ENCODE data around the gene TNFRSF14.

The TNFRSF14 gene

DNA sequence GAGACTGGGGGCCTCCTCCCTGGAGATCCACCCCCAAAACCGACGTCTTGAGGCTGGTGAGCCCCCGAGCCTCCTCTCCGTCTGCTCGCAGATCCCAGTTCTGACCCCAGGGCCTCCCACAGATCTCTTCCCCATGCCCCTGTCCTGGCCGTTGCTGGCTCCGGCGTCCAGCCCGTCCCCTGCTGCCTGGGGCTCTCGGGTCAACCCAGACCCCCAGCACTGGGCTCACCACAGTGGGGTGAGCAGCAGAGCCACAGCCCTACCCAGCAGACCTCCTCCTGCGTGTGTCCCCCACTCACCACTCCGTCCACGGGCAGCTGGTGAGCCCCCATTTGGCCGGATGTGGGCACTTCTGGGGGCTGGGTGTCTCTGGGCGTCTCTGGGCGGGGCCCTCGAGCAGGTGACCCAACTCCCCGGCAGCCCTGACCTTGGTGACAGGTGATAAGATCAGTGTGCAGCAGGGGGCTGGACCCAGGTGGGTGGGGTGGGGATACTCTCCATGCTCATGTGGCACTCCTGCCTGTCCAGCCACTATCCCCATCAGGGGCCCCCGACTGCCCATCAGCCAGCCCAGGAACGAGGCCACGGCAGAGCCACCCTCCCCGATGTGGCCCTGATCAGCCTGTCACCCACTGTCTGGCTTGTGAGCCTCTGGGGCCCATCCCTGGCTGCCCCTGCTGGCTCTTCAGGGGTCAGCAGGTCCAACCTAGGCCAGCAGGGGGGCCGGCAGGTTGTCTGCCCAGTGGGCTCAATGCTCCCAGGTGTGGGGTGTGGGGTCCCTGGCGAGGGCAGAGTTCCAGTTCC is 709 bp downstream of the TNFRSF14 start:
- Histone ChIP-seq H3K27me3 (replicated peaks; ENCODE audit: control insufficient read depth, insufficient read depth, low read length) (no peaks in the 10 kb centered on the region), H3K36me3 (ENCODE audit: control insufficient read depth, insufficient read depth, low read length) (peaks cover 27% of the 10 kb centered on the region), H3K4me3 (replicated peaks; ENCODE audit: low read depth, low read length) (peak overlapping the region; percentile 91)
- TF ChIP-seq, protein P1, sequence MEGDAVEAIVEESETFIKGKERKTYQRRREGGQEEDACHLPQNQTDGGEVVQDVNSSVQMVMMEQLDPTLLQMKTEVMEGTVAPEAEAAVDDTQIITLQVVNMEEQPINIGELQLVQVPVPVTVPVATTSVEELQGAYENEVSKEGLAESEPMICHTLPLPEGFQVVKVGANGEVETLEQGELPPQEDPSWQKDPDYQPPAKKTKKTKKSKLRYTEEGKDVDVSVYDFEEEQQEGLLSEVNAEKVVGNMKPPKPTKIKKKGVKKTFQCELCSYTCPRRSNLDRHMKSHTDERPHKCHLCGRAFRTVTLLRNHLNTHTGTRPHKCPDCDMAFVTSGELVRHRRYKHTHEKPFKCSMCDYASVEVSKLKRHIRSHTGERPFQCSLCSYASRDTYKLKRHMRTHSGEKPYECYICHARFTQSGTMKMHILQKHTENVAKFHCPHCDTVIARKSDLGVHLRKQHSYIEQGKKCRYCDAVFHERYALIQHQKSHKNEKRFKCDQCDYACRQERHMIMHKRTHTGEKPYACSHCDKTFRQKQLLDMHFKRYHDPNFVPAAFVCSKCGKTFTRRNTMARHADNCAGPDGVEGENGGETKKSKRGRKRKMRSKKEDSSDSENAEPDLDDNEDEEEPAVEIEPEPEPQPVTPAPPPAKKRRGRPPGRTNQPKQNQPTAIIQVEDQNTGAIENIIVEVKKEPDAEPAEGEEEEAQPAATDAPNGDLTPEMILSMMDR (IDR thresholded peaks at IDR 0.05; ENCODE audit: insufficient read depth, low read length, poor library complexity, severe bottlenecking): peak; percentile 10
- peak; percentile 71 for DNase-seq (ENCODE audit: extremely low read depth, insufficient read length)

DNA sequence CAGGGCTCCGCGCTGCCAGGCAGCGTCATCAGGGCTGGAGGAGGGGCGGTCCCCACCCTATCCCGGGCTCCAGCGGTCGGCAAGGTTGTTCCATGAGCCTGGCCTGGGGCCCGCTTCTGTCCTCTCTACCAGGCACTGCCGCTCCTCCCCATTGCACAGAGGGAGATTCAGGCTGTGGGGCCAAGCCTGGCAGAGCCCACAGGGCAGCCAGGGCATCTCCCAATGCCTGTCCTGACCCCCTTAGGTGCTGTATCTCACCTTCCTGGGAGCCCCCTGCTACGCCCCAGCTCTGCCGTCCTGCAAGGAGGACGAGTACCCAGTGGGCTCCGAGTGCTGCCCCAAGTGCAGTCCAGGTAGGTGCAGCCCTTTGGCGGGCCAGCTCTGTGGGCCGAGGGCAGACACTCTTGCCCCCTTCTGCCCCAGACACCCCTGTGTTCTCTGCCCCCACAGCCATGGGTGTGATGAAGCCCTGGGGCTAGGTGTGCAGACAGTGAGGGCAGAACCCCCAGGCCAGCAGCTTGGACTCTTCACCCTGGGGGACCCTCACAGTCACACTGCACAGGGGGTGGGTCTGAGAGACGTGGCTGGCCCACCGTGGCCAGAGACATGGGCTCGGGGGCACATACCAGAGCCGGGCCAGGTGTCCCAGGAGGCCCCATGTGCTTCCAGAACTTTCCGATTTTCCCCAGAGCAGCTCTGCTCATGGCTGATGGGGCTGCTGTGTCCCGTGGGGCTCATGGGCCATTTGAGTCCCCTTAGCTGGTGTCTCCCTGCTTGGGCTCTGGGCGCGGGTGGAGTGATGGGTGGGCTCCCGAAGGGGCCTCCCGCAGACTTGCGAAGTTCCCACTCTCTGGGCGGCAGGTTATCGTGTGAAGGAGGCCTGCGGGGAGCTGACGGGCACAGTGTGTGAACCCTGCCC is 1.6 kb downstream of the TNFRSF14 start:
- Histone ChIP-seq H3K36me3 (ENCODE audit: control insufficient read depth, insufficient read depth, low read length) (peaks cover 31% of the 10 kb centered on the region), H3K4me3 (replicated peaks; ENCODE audit: low read depth, low read length) (peak overlapping the region; percentile 91), H3K27me3 (replicated peaks; ENCODE audit: control insufficient read depth, insufficient read depth, low read length) (no peaks in the 10 kb centered on the region)
- TF ChIP-seq, protein P1 (IDR thresholded peaks at IDR 0.05; ENCODE audit: insufficient read depth, low read length, poor library complexity, severe bottlenecking): no peak
- DNase-seq (ENCODE audit: extremely low read depth, insufficient read length): no peak

DNA sequence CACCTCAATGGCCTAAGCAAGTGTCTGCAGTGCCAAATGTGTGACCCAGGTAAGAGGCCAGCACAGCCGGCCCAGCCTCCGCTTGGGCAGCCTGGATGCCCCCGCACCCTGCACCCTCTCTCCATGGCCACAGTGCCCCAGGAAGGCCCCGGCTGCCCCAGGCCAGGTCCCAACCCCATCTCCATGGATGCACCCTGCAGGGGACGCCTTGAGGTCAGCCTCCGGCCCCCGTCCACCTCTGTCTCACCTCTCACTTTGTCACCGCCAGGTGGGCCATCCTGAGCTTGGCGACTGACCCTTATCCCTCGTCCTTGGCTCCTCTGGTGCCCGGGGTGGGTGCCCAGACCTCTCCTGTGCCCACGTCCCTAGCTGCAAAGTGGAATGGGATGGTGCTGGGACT is 2.2 kb downstream of the TNFRSF14 start:
- no peak for DNase-seq (ENCODE audit: extremely low read depth, insufficient read length)
- H3K36me3 ChIP-seq (ENCODE audit: control insufficient read depth, insufficient read depth, low read length): peaks cover 38% of the 10 kb centered on the region
- TF ChIP-seq, protein P1 (IDR thresholded peaks at IDR 0.05; ENCODE audit: insufficient read depth, low read length, poor library complexity, severe bottlenecking): no peak
- H3K4me3 ChIP-seq (replicated peaks; ENCODE audit: low read depth, low read length): peak overlapping the region; percentile 91; the same call in 1 of the 2 replicates
- no peaks in the 10 kb centered on the region for H3K27me3 ChIP-seq (replicated peaks; ENCODE audit: control insufficient read depth, insufficient read depth, low read length)

DNA sequence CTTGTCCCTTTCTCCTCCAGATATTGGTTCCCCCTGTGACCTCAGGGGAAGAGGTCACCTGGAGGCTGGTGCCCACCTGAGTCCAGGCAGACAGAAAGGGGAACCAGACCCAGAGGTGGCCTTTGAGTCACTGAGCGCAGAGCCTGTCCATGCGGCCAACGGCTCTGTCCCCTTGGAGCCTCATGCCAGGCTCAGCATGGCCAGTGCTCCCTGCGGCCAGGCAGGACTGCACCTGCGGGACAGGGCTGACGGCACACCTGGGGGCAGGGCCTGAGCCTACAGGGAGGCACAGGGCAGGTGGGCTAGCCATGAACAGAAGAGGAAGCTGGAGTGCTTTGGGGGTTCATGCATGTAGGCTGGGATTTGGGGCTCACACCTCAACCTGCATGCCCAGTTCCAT is 2.7 kb downstream of the TNFRSF14 start:
- Histone ChIP-seq H3K36me3 (ENCODE audit: control insufficient read depth, insufficient read depth, low read length) (peaks cover 38% of the 10 kb centered on the region), H3K27me3 (replicated peaks; ENCODE audit: control insufficient read depth, insufficient read depth, low read length) (no peaks in the 10 kb centered on the region), H3K4me3 (replicated peaks; ENCODE audit: low read depth, low read length) (no peak overlapping the region; the same call in 1 of the 2 replicates)
- TF ChIP-seq, protein P1 (IDR thresholded peaks at IDR 0.05; ENCODE audit: insufficient read depth, low read length, poor library complexity, severe bottlenecking): no peak
- no peak for DNase-seq (ENCODE audit: extremely low read depth, insufficient read length)

DNA sequence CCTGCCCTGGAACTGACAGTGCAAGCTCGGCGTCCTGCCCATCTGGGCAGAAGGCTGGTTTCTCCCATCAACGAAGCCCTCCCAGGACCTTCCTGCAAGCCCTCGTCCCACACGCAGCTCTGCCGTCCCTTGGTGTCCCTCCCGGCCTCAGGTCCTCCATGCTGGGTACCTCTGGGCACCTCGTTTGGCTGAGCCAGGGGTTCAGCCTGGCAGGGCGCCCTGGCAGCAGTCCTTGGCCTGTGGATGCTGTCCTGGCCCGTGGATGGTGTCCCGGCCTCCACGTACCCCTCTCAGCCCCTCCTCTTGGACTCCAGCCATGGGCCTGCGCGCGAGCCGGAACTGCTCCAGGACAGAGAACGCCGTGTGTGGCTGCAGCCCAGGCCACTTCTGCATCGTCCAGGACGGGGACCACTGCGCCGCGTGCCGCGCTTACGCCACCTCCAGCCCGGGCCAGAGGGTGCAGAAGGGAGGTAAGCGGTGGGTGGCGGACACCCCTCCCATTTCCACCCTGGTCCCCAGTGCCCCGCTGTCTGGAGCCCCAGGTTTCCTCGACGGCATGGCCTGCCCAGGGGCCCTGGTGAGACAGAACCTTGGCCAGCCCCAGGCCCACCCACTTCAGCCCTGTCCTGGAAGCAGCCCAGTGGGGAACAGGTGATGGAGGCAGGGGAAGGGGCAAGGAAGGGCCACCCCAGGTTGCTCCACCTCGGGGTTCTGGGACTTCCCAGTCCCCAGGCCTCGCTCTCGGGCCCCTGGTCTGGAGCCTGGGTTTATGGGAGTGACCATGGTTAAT is 3.5 kb downstream of the TNFRSF14 start:
- peaks cover 38% of the 10 kb centered on the region for H3K36me3 ChIP-seq (ENCODE audit: control insufficient read depth, insufficient read depth, low read length)
- TF ChIP-seq, protein P1 (IDR thresholded peaks at IDR 0.05; ENCODE audit: insufficient read depth, low read length, poor library complexity, severe bottlenecking): no peak
- DNase-seq (ENCODE audit: extremely low read depth, insufficient read length): no peak
- no peaks in the 10 kb centered on the region for H3K27me3 ChIP-seq (replicated peaks; ENCODE audit: control insufficient read depth, insufficient read depth, low read length)
- H3K4me3 ChIP-seq (replicated peaks; ENCODE audit: low read depth, low read length): no peak overlapping the region

All from GM06990 (cell line).